Thymus (tissue), 11 donors: ENCODE results near the gene TMEM187. TPM values are rescaled to one million over a fixed set of nuclear protein-coding genes. Genes with fewer than 3 reads are reported as not detected.

Experiments
- DNase-seq, 9 donors: peaks; one replicate each; pipeline ENCODE4 v3.0.0-alpha.2; 2013; ENCODE audit warnings: low spot score in 9 of 9, low read depth in 6 of 9, missing footprints in 1 of 9
- H3K27ac ChIP-seq, 2 donors: one replicate each; pipeline ENCODE4 v1.5.1; 2013; ENCODE audit warnings: control low read depth in 1 of 2, low read depth in 1 of 2, low read length in 1 of 2, mild to moderate bottlenecking in 1 of 2, moderate library complexity in 1 of 2
- H3K27me3 ChIP-seq, 2 donors: one replicate each; pipeline ENCODE4 v1.5.1; 2013; ENCODE audit warnings: low read length in 1 of 2; ENCODE audit not compliant: control insufficient read depth in 2 of 2, insufficient read depth in 1 of 2
- H3K36me3 ChIP-seq, 2 donors: one replicate each; pipeline ENCODE4 v1.5.1; 2013; ENCODE audit warnings: low read length in 1 of 2, mild to moderate bottlenecking in 1 of 2, moderate library complexity in 1 of 2; ENCODE audit not compliant: control insufficient read depth in 2 of 2, insufficient read depth in 2 of 2
- H3K4me1 ChIP-seq, 2 donors: one replicate each; pipeline ENCODE4 v1.5.1; 2013; ENCODE audit warnings: low read length in 2 of 2; ENCODE audit not compliant: control insufficient read depth in 2 of 2, insufficient read depth in 2 of 2
- H3K4me3 ChIP-seq, 2 donors: one replicate each; pipeline ENCODE4 v1.5.1; 2013; ENCODE audit warnings: low read length in 2 of 2, control low read depth in 1 of 2, mild to moderate bottlenecking in 1 of 2
- H3K9me3 ChIP-seq, 2 donors: one replicate each; pipeline ENCODE4 v1.5.1; 2013; ENCODE audit warnings: low read length in 1 of 2, mild to moderate bottlenecking in 1 of 2; ENCODE audit not compliant: control insufficient read depth in 2 of 2, insufficient read depth in 1 of 2
- WGBS: extraction: QIAGEN DNeasy Blood & Tissue Kit; methylation state at CpG from one replicate; pipeline ENCODE4 v1.1.7; 2013; 5-methylcytosine and 5-hydroxymethylcytosine counted together
- polyA plus RNA-seq: library from polyadenylated mRNA; stranded (reverse); fragments of 200-250 nt; gene quantifications from one replicate; pipeline ENCODE4 v1.2.3, GENCODE V29; 2013
- total RNA-seq: library from RNA; stranded (reverse); fragments of 120-200 nt; gene quantifications from one replicate; pipeline ENCODE4 v1.2.4, GENCODE V29; 2013
- donor health status: healthy.

The TMEM187 gene
- total and polyA plus RNA-seq, 2 donors: 5.9 to 6.9 TPM

DNA sequence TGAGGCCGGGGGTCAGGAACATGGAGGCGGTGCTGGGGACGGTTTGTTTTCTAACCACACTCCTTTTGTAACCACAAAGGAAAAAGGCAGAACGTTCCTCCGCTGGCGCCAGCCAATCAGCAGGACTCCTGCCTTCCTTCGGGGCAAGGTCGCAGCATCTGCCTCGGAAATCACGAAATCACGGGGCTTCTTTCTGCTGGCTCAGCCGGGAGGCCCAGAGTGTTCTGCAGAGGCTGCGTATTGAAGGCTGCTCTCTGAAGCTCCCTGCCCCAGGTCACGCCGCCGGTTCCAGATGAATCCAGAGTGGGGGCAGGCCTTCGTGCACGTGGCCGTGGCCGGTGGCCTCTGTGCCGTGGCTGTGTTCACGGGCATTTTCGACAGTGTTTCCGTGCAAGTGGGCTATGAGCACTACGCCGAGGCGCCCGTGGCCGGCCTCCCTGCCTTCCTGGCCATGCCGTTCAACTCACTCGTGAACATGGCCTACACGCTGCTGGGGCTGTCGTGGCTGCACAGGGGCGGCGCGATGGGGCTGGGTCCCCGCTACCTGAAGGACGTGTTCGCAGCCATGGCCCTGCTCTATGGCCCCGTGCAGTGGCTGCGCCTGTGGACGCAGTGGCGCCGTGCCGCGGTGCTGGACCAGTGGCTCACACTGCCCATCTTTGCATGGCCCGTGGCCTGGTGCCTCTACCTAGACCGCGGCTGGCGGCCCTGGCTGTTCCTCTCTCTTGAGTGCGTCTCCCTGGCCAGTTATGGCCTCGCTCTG is 9.4 kb downstream of the TMEM187 start:
- H3K4me1 ChIP-seq: peaks cover 33 to 68% of the 10 kb centered on the region in 2 donors
- H3K9me3 ChIP-seq: peaks cover 0 to 4% of the 10 kb centered on the region in 2 donors
- peak overlapping the region; percentile 91 to 93 for H3K27ac ChIP-seq
- 50% methylated on average over 52 of the region's 52 CpGs for WGBS
- no peaks in the 10 kb centered on the region for H3K36me3 ChIP-seq
- DNase-seq: peak in 3 of 9 donors; percentile 71 to 87 (median 73)
- peaks cover 0 to 30% of the 10 kb centered on the region in 2 donors for H3K27me3 ChIP-seq
- peak overlapping the region in 1 of 2 donors; percentile 23 for H3K4me3 ChIP-seq

GRCh38 chrX:153983321-153983801 is 10.8 kb downstream of the TMEM187 start:
- Histone ChIP-seq H3K4me1 (peaks cover 33 to 79% of the 10 kb centered on the region in 2 donors), H3K9me3 (peaks cover 0 to 4% of the 10 kb centered on the region in 2 donors), H3K27me3 (peaks cover 0 to 30% of the 10 kb centered on the region in 2 donors), H3K27ac (peak overlapping the region; percentile 81 to 93), H3K36me3 (no peaks in the 10 kb centered on the region), H3K4me3 (no peak overlapping the region)
- WGBS: 62% methylated on average over 12 of the region's 12 CpGs
- DNase-seq: peak in 1 of 9 donors; percentile 61

DNA sequence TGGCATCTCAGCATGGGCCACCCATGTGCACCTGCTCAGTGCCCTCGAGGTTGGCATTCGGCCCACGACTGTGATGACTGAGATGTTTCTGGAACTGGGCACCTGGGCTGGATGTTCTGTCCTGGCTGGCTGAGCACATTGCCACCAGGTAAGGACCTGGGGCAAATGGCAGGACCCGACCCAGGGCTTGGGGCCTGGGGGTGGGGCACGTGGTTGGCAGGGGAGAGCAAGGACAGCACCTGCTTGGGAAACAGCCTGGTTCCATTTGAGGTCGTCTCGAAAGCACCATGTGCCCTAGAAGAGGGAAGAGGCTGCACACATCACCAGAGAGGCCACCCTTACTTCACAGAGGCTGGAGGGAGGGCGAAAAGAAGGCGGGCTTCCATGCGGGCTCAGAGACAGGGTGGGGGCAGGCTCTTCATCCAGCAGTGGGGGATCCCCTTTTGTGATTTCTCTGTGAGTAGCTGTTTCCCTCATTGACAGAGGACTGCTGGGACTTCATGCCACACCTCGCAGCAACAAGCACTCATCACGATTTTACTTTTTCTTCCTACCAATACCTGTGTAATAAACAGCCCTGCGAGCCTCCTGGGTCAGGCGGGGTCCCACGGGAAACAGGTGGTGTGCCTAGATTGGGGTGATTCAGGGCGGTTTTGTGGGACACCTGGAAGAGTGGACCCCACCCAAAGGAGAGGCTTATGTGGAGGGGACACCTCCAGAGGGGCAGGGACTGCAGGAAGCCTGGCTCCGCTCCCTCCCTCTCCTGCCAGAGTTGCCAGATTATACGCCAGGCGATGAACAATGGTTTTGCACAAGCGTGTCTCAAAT is 12.0 kb downstream of the TMEM187 start:
- Histone ChIP-seq H3K27me3 (peaks cover 0 to 33% of the 10 kb centered on the region in 2 donors), H3K27ac (peak overlapping the region; percentile 77 to 99), H3K36me3 (no peaks in the 10 kb centered on the region), H3K9me3 (peaks cover 0 to 4% of the 10 kb centered on the region in 2 donors), H3K4me3 (peak overlapping the region; percentile 50 to 54), H3K4me1 (peaks cover 33 to 89% of the 10 kb centered on the region in 2 donors)
- 35% methylated on average over 20 of the region's 20 CpGs for WGBS
- DNase-seq: peak in 1 of 9 donors; percentile 61

DNA sequence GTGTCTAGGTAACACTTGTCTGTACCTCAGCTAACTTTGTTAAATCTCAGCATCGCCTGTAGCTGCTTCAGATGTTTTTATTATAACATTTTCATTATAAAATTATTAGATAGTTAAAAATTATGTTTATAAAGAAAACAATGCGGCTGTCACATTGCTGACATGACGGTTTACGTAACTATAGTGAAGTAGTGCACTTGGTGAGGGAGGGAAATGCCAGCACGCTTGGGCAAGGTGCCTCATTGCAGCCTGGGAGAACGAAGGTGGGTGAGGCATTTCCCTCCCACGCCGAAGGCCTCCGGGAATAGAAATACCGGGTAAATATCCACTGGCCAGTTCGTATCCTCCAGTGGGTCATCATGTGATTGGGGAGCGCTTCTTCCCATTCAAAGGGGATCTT is 15.9 kb downstream of the TMEM187 start:
- Histone ChIP-seq H3K27me3 (peaks cover 0 to 21% of the 10 kb centered on the region in 2 donors), H3K4me3 (no peak overlapping the region), H3K36me3 (no peaks in the 10 kb centered on the region), H3K9me3 (peaks cover 0 to 4% of the 10 kb centered on the region in 2 donors), H3K27ac (no peak overlapping the region), H3K4me1 (peaks cover 14 to 61% of the 10 kb centered on the region in 2 donors)
- 98% methylated on average over 12 of the region's 12 CpGs for WGBS
- DNase-seq: no peak

DNA sequence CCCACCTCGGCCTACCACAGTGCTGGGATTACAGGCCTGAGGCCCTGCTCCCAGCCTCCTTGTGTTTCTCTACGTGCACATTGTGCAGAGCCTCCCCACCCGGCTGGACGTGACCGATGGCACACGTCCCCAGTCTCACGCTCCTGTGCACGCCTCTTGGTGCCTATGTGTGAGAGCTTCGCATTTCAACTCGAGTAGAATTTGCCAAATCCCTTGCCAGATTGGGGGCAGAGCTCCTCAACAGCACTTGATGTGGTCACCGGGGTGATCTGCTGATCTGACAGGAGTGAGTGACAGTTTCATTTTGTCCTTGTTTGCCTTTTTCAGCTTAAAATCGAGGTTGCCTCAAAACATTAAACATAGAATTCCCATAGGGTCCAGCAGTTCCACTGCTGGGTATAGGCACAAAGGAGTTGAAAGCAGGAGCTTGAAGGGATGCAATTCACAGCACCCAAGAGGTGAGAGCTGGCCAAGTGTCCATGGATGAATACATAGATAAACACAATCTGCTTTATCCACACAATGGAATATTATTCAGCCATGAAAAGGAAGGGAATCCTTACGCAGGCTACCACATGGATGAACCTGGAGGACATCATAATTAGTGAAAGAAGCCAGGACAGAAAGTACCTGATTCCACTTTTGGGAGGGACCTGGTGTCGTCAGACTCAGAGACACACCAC is 17.6 kb downstream of the TMEM187 start:
- DNase-seq: peak in 1 of 9 donors; percentile 61
- no peak overlapping the region for H3K4me3 ChIP-seq
- peak overlapping the region in 1 of 2 donors; percentile 58 for H3K27ac ChIP-seq
- H3K4me1 ChIP-seq: peaks cover 4 to 45% of the 10 kb centered on the region in 2 donors
- H3K9me3 ChIP-seq: peaks cover 0 to 3% of the 10 kb centered on the region in 2 donors
- 48% methylated on average over 14 of the region's 14 CpGs for WGBS
- no peaks in the 10 kb centered on the region for H3K36me3 ChIP-seq
- H3K27me3 ChIP-seq: peaks cover 0 to 14% of the 10 kb centered on the region in 2 donors

- peaks cover 0 to 14% of the 10 kb centered on the region in 2 donors for H3K27me3 ChIP-seq
- H3K9me3 ChIP-seq: no peaks in the 10 kb centered on the region
- H3K36me3 ChIP-seq: no peaks in the 10 kb centered on the region
- no peak for DNase-seq
- peaks cover 2 to 37% of the 10 kb centered on the region in 2 donors for H3K4me1 ChIP-seq
- WGBS: 98% methylated on average over 3 of the region's 3 CpGs
- H3K4me3 ChIP-seq: no peak overlapping the region
- no peak overlapping the region for H3K27ac ChIP-seq
Observed at GRCh38 chrX:153991013-153991580, 18.5 kb downstream of the TMEM187 start.

GRCh38 chrX:153992180-153992579 is 19.6 kb downstream of the TMEM187 start:
- Histone ChIP-seq H3K27ac (no peak overlapping the region), H3K9me3 (no peaks in the 10 kb centered on the region), H3K36me3 (no peaks in the 10 kb centered on the region), H3K4me1 (peaks cover 2 to 27% of the 10 kb centered on the region in 2 donors), H3K4me3 (no peak overlapping the region), H3K27me3 (peaks cover 0 to 15% of the 10 kb centered on the region in 2 donors)
- DNase-seq: no peak
- WGBS: 92% methylated on average over 8 of the region's 8 CpGs

DNA sequence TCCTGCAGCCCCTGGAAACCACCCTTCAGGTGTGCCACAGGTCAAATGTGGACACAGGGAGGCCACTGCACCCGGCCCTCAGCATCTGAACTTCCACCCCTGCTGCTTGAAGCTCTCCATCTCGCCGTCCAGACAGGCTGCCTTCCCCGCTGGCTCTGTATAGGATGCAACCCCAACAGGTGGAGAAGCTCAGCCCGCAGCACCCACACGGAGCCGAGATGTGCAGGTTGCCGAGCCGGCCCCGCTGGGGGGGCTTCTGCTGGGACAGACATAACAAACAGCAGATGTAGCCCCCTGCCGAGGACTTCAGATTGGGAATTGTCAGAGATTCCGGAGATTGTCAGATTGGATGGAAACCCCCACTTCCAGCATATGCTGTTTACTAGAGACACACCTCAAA is 20.5 kb downstream of the TMEM187 start:
- no peak overlapping the region for H3K27ac ChIP-seq
- H3K4me1 ChIP-seq: peaks cover 2 to 20% of the 10 kb centered on the region in 2 donors
- H3K9me3 ChIP-seq: no peaks in the 10 kb centered on the region
- WGBS: 98% methylated on average over 12 of the region's 12 CpGs
- peaks cover 0 to 16% of the 10 kb centered on the region in 2 donors for H3K27me3 ChIP-seq
- no peaks in the 10 kb centered on the region for H3K36me3 ChIP-seq
- no peak overlapping the region for H3K4me3 ChIP-seq
- DNase-seq: no peak
